ENCODE data around the gene CRADD.
"Not testable (repeated sequence)": the region's sequence is repeated elsewhere in the genome, so short reads cannot be mapped to it uniquely, and the experiment has no call there.

Gene CRADD

GRCh38 chr12:93925585-93926205, 248.5 kb downstream of the CRADD start:
- H3K27me3 ChIP-seq: no peaks in the 10 kb centered on the region
- no peak overlapping the region for H3K27ac ChIP-seq
- H3K36me3 ChIP-seq: no peaks in the 10 kb centered on the region
- H3K9me3 ChIP-seq (replicated peaks in 1 of 11): peaks cover 25 to 45% (median 38%) of the 10 kb centered on the region in 11 experiments
- H3K4me3 ChIP-seq: no peak overlapping the region
- H4K20me1 ChIP-seq: no peaks in the 10 kb centered on the region
- no peak overlapping the region for H3K4me2 ChIP-seq
- no peak for TF ChIP-seq Cebpa-rat (IDR thresholded peaks at IDR 0.05)
- no peak overlapping the region for H3K9ac ChIP-seq
- H3K4me1 ChIP-seq: no peaks in the 10 kb centered on the region

GRCh38 chr12:93926237-93926636, 249.1 kb downstream of the CRADD start:
- Histone ChIP-seq H3K9me3 (replicated peaks in 1 of 11) (peaks cover 25 to 45% (median 38%) of the 10 kb centered on the region in 11 experiments), H3K4me3 (no peak overlapping the region), H3K27ac (no peak overlapping the region), H4K20me1 (no peaks in the 10 kb centered on the region), H3K4me2 (no peak overlapping the region), H3K27me3 (no peaks in the 10 kb centered on the region), H3K9ac (no peak overlapping the region), H3K4me1 (no peaks in the 10 kb centered on the region), H3K36me3 (no peaks in the 10 kb centered on the region)
- TF ChIP-seq Cebpa-rat (IDR thresholded peaks at IDR 0.05): no peak

GRCh38 chr12:93929081-93929480, 251.9 kb downstream of the CRADD start:
- not testable (repeated sequence) for H3K27me3 ChIP-seq, H3K27ac ChIP-seq, H4K20me1 ChIP-seq, H3K9ac ChIP-seq, H3K4me1 ChIP-seq, H3K4me2 ChIP-seq, H3K4me3 ChIP-seq, H3K36me3 ChIP-seq
- H3K9me3 ChIP-seq (replicated peaks in 1 of 11): peaks cover 26 to 52% (median 40%) of the 10 kb centered on the region in 11 experiments

- Histone ChIP-seq H3K4me3 (no peak overlapping the region), H3K27ac (no peak overlapping the region), H3K4me2 (no peak overlapping the region), H3K36me3 (no peaks in the 10 kb centered on the region; a peak in 1 of 22 replicates), H3K27me3 (no peaks in the 10 kb centered on the region), H3K9me3 (replicated peaks in 1 of 11) (peaks cover 27 to 43% (median 34%) of the 10 kb centered on the region in 11 experiments), H4K20me1 (no peaks in the 10 kb centered on the region), H3K9ac (no peak overlapping the region), H3K4me1 (no peaks in the 10 kb centered on the region)
- TF ChIP-seq Cebpa-rat (IDR thresholded peaks at IDR 0.05): no peak
Observed at GRCh38 chr12:93937812-93938211, 260.6 kb downstream of the CRADD start.

GRCh38 chr12:93938317-93938716, 261.1 kb downstream of the CRADD start:
- no peaks in the 10 kb centered on the region for H3K4me1 ChIP-seq
- no peaks in the 10 kb centered on the region for H3K27me3 ChIP-seq
- no peak overlapping the region for H3K4me2 ChIP-seq
- no peak overlapping the region for H3K9ac ChIP-seq
- no peak overlapping the region for H3K27ac ChIP-seq
- no peaks in the 10 kb centered on the region; a peak in 1 of 22 replicates for H3K36me3 ChIP-seq
- peaks cover 27 to 43% (median 33%) of the 10 kb centered on the region in 11 experiments for H3K9me3 ChIP-seq (replicated peaks in 1 of 11)
- no peaks in the 10 kb centered on the region for H4K20me1 ChIP-seq
- no peak for TF ChIP-seq Cebpa-rat (IDR thresholded peaks at IDR 0.05)
- H3K4me3 ChIP-seq: no peak overlapping the region

- H3K27ac ChIP-seq: no peak overlapping the region
- no peaks in the 10 kb centered on the region; a peak in 1 of 22 replicates for H3K36me3 ChIP-seq
- H4K20me1 ChIP-seq: no peaks in the 10 kb centered on the region
- no peaks in the 10 kb centered on the region for H3K27me3 ChIP-seq
- H3K9ac ChIP-seq: no peak overlapping the region
- no peak for TF ChIP-seq Cebpa-rat (IDR thresholded peaks at IDR 0.05)
- H3K4me2 ChIP-seq: no peak overlapping the region
- no peak overlapping the region for H3K4me3 ChIP-seq
- no peaks in the 10 kb centered on the region for H3K4me1 ChIP-seq
- H3K9me3 ChIP-seq (replicated peaks in 1 of 11): peaks cover 27 to 42% (median 32%) of the 10 kb centered on the region in 11 experiments
Observed at GRCh38 chr12:93938931-93939330, 261.8 kb downstream of the CRADD start.

GRCh38 chr12:93939641-93940325, 262.6 kb downstream of the CRADD start:
- no peaks in the 10 kb centered on the region for H4K20me1 ChIP-seq
- H3K9ac ChIP-seq: no peak overlapping the region
- H3K4me3 ChIP-seq: no peak overlapping the region
- no peaks in the 10 kb centered on the region for H3K27me3 ChIP-seq
- no peak overlapping the region for H3K4me2 ChIP-seq
- no peaks in the 10 kb centered on the region for H3K4me1 ChIP-seq
- TF ChIP-seq Cebpa-rat (IDR thresholded peaks at IDR 0.05): no peak
- no peaks in the 10 kb centered on the region; a peak in 1 of 22 replicates for H3K36me3 ChIP-seq
- no peak overlapping the region for H3K27ac ChIP-seq
- H3K9me3 ChIP-seq (replicated peaks in 1 of 11): peaks cover 19 to 33% (median 24%) of the 10 kb centered on the region in 11 experiments

GRCh38 chr12:93943780-93944179, 266.6 kb downstream of the CRADD start:
- peaks cover 0 to 3% (median 0%) of the 10 kb centered on the region in 11 experiments; a peak in 4 of 22 replicates for H3K9me3 ChIP-seq (replicated peaks in 1 of 11)
- no peak overlapping the region for H3K9ac ChIP-seq
- H3K4me2 ChIP-seq: no peak overlapping the region
- TF ChIP-seq Cebpa-rat (IDR thresholded peaks at IDR 0.05): no peak
- no peaks in the 10 kb centered on the region for H3K4me1 ChIP-seq
- H4K20me1 ChIP-seq: no peaks in the 10 kb centered on the region
- H3K36me3 ChIP-seq: no peaks in the 10 kb centered on the region
- H3K27ac ChIP-seq: no peak overlapping the region
- H3K27me3 ChIP-seq: no peaks in the 10 kb centered on the region
- H3K4me3 ChIP-seq: no peak overlapping the region

GRCh38 chr12:93944201-93944600, 267.0 kb downstream of the CRADD start:
- no peaks in the 10 kb centered on the region for H4K20me1 ChIP-seq
- peaks cover 0 to 8% (median 1%) of the 10 kb centered on the region in 11 experiments; a peak in 9 of 22 replicates for H3K9me3 ChIP-seq (replicated peaks in 1 of 11)
- no peak overlapping the region for H3K4me2 ChIP-seq
- TF ChIP-seq Cebpa-rat (IDR thresholded peaks at IDR 0.05): no peak
- H3K4me3 ChIP-seq: no peak overlapping the region
- no peaks in the 10 kb centered on the region for H3K36me3 ChIP-seq
- H3K4me1 ChIP-seq: no peaks in the 10 kb centered on the region
- H3K27ac ChIP-seq: no peak overlapping the region
- no peaks in the 10 kb centered on the region for H3K27me3 ChIP-seq
- H3K9ac ChIP-seq: no peak overlapping the region
